Activated T-cell treated with anti-CD3 and anti-CD28 coated beads, Interleukin-2, amount 50 U/mL, for 1 hour (primary cell): Measurements from ENCODE around the gene PLAAT4.
"Not testable (repeated sequence)": the region's sequence is repeated elsewhere in the genome, so short reads cannot be mapped to it uniquely, and the experiment has no call there.

ENCODE experiments used
- DNase-seq: peaks from one replicate; pipeline ENCODE4 v3.0.0-alpha.2; 2020

Gene PLAAT4

DNA sequence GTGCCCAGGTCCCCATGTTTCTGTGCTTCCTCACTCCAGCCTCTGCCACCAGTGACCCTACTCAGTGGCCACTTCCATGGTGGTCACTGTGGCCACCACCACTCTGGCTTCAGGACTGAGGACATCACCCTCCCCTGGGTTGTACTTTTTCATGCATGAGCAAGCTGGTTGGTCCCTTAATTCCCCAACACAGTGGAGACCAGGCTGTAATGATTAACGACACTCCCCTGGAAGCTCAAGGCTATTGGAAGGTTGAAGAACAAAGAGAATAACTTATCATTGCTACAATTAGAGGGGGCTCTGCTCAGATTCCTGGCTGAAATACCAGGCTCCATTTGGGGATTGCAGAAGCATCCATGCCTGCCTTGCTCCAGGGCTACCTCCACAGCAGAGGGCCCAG, 10.5 kb downstream of the PLAAT4 start:
- DNase-seq, result no peak

DNA sequence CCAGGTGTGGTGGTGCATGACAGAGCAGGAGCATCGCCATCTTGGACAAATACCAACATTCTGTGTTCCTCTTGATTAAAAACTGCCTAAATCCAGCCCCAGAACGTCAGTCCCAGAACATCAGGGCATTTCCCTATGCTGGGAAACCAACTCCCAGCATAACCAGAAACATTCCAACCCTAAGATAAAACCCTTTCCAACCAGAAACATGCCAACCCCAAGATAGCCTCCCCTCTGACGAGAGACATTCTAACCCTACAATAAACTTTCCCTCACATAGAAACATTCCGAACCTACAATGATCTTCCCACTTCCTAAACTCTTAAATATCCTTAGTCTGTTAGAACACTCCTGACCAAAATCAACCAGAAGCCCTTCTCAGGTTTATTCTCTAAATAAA, 11.6 kb downstream of the PLAAT4 start:
- DNase-seq, result no peak

DNA sequence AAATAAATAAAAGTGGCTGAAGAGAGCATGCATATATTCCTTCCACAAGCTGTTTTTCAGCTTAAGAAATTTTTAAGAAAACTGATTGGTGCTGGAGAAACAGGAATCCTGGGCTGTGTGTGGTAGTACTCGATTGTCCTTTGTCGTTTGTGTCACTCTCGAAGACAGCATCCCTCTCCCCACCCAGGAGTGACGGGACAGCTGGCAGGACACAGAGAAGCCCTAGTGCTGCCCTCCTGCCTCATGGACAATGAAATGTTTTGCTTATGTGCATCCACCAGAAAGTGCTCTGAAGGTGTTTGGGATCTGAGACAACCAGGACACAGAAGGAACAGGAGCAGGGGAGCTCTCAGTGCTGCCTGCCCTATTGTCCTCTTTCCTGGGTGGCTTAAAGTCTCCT, 12.8 kb downstream of the PLAAT4 start:
- no peak for DNase-seq

DNA sequence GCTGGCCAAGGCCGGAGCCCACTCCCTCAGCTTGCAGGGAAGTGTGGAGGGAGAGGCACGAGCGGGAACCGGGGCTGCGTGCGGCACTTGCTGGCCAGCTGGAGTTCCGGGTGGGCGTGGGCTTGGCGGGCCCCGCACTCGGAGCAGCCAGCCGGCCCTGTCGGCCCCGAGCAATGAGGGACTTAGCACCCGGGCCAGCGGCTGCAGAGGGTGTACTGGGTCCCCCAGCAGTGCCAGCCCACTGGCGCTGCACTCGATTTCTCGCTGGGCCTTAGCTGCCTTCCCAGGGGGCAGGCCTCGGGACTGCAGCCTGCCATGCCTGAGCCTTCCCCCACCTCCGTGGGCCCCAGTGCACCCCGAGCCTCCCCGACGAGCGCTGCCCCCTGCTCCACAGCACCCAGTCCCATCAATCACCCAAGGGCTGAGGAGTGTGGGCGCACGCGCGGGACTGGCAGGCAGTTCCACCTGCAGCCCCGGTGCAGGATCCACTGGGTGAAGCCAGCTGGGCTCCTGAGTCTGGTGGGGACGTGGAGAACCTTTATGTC, 13.6 kb downstream of the PLAAT4 start:
- DNase-seq, result not testable (repeated sequence)

DNA sequence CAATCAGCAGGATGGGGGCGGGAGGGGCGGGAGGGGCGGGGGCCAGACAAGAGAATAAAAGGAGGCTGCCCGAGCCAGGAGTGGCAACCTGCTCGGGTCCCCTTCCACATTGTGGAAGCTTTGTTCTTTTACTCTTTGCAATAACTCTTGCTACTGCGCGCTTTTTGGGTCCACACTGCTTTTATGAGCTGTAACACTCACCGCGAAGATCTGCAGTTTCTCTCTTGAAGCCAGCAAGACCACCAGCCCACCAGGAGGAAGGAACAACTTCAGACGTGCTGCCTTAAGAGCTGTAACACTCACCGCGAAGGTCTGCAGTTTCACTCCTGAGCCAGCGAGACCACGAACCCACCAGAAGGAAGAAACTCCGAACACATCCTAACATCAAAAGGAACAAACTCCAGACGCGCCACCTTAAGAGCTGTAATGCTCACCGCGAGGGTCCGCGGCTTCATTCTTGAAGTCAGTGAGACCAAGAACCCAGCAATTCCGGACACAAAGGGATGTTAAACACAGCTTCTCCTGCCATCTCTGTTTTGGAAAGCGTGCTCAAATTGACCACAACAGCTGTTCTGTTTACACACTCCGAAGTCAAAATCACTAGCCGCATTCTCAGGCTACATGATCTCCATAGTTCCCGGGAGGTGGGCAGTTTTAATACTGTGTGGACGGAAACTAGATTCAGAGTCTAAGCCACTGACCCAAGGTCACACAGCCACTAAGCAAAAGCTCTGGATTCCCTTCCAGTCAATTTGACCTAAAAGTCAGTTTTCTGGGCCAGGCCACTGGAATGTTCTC, 14.7 kb downstream of the PLAAT4 start:
- no peak for DNase-seq

DNA sequence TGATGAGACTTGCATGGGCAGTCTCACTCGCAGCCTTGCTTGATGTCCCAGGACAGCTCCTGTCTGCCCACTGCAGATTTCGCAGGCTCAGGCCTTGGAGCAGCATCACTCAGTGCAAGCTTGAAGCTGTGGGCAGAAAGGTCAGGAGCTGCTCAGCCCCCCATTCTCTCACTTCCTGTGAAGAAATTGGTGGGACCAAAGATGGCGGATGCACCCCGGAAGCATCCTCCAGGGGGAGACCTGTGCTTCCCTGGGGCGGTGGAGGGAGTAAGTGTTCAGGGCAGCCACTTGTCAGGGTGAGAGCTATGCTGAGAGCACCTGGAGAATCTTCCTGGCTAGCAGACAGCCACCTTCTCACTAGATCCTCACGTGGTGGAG, 15.3 kb downstream of the PLAAT4 start:
- no peak for DNase-seq

DNA sequence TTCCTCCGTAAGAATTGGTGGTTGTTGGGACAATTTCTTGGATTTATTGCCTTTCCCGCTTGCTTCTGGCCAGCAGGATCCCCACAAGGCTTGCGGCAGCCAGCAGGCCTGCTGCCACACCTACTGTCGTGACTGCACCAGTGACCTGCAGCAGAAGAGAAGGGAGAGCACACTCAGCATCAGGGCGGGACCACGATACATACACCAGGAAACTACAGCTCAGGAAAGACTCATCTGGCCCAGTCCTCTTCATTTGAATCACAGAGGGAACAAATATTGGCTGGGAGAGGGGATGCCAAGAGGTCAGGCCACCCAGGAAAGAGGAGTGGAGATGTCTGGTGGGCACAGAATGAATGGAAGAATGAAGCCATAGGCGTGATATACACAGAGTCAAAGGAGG, 16.3 kb downstream of the PLAAT4 start:
- DNase-seq, result no peak

DNA sequence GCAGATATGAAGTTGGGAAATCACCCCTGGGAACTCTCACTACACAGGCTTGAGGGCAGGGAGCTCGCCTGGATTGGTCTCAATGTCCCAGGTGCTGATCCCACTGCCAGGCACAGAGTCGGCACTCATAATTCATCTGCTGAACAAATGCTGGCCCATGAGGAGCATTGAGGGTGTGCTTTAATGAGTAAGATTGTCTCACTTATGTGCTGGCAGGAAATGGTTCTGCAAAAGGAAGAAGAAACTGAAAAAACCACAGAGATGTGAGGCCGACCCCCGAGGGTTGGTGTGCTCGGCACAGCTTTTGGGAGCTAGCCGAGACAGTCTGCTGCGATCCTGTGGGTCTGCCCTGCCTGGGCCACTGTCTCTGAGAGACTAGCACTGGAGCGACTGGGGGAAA, 17.2 kb downstream of the PLAAT4 start:
- peak; percentile 59 for DNase-seq

DNA sequence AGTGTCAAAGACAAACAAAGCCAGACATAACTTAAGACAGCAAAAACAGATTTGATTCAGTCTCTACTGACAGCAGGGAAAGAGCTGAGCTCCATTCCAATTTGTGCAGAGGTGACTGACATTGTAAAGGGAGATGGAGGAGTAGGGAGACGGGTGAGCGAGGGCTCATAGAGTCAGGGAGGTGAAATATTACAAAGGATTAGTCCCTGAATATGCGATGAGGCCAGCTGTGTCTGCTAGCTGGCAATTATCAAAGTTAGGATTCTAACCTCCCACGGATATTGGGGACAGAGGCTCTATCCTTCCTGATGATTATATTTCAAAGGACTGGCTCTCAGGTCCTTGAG, 18.2 kb downstream of the PLAAT4 start:
- DNase-seq, result no peak

DNA sequence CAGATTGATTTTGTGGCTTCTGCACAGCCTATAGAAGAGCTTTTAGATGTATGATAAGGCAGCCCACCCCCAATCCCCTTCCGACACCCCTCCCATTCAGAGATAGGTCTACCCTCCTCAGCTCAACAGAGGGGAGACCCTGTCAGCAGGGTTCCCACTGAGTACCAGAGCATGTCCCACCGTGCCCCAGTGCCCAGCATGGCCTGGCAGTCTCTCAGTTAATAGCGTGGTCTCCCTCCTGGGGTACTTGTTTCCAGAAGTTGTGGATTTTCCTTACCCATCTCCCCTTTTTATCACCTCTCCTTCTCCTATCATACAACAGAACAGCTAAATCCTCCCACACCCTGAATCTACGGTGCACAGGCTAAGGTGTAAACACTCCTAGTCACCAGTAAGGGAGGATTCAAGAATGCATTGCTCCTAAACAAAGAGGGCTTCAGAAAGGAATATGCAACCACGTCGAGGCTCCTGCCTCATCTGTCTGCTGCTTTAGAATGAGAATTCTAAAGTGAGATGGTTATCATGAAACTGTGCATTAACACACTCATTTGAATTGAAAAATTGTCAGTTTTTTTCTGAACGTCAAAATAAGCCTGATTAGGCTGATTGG, 19.9 kb downstream of the PLAAT4 start:
- DNase-seq, result no peak

DNA sequence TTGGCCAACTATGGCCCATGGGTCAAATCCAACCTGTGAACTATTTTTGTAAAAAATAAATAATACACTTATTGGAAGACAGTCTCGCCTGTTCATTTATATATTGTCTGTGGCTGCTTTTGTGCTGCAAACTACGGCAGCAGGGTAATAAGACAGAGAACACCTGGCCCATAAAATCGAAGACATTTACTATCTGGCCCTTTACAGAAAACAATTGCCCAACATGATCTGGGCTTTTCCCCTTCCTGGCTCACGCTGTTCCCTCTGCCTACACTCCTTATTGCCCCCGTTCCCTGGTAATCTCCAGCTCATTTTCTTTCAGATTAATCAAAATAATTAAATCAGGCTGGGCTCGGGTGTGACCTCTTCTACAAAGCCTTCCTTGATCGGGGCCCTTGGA, 21.0 kb downstream of the PLAAT4 start:
- DNase-seq, result no peak

DNA sequence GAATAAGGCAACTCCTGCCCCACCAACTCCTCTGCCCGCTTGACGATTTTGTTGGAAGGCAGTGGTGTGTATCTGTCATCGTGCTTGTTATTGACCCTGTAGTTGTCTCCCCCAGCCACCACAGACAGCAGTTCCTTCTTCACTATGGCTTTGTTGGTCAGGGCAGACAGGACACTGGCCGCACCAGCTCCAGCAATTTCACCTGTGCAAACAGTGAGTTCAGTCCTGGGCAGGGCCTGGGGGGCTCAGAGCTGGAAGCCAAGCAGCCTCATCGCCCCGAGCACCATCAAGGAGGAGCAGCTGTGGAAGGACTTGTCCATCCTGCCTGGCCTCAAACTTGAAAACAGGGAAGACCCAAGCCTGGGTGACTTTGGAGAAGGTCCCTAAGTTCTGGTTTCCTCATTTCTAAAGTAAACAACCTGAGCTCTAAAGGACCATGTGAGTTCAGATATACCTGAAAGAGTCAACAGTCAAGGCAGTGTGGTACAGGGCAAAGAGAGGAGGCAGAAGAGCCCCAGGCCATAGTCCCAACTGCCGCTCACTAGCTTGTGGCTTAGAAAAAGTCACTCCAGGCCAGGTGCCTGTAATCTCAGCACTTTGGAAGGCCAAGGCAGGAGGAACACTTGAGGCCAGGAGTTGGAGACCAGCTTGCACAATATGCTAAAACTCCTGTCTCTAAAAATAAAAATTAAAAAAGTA, 22.0 kb downstream of the PLAAT4 start:
- no peak for DNase-seq

DNA sequence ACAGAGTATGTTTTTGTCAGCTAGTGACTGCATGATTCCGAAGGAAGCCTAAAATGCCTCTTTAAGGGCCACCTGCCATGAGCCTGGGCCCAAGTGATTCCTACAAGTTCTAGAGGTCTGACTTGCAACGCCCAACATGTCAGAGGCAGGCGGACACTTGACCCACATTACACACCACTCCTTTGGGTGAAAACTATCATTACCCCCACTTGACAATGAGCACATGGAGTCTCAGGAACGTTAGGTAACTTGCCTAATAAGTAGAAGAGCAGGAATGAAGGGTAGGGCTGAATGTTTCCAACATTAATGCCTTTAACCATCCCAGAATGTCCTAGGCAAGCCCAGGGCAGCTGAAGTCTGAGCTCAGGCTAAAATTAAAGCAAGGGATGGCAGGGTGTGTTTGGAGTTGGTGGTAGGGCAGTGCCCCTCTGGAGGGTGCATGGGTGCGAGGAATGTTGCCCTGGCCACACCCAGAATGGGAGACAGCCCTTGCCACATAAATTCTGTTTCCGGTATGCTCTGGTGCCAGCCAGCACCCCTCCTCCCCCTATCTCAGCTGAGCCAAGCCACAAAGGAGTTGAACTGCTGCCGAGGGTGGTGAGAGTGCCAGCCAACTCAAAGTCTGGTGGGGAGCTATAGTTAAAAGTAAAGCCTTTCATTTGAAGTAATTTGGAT, 24.0 kb downstream of the PLAAT4 start:
- peak; percentile 47 for DNase-seq

DNA sequence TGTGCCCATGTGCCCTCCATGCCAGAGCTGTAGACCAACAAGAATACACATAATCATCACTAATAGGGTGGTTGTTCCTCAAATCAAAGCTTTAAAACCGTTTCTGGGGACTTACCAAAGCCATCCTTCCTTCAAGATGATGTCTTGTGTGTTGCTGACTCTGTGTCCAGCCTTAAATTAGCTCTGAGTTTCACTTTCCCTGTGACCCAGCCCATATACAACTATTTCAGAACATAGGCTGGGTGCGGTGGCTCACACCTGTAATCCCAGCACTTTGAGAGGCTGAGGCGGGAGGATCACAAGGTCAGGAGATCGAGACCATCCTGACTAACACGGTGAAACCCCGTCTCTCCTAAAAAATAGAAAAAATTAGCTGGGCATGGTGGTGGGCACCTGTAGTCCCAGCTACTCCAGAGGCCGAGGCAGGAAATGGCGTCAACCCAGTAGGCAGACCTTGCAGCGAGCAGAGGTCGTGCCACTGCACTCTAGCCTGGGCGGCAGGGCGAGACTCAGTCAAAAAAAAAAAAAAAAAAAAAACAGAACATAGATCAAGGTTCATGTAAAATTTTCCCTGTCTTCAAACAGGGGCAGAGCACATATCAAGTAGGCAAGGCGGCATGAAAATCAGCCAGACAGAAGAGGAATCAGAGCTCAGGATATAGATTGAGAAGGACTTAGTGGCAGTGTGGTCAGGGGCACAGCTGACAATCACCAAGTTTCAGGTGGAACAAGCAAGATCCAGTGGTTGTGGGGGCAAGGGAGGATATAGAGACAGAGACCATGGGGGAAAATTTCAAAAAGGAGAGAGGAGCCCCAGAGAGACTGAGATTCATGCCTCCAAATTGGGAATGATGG, 26.8 kb downstream of the PLAAT4 start, which contains the start of gene PLAAT2:
PLAAT2 (minus strand) TSS at position 179 of the 855 bp plus-strand sequence; CDS start at position 124, 55 bp downstream.
- no peak for DNase-seq

DNA sequence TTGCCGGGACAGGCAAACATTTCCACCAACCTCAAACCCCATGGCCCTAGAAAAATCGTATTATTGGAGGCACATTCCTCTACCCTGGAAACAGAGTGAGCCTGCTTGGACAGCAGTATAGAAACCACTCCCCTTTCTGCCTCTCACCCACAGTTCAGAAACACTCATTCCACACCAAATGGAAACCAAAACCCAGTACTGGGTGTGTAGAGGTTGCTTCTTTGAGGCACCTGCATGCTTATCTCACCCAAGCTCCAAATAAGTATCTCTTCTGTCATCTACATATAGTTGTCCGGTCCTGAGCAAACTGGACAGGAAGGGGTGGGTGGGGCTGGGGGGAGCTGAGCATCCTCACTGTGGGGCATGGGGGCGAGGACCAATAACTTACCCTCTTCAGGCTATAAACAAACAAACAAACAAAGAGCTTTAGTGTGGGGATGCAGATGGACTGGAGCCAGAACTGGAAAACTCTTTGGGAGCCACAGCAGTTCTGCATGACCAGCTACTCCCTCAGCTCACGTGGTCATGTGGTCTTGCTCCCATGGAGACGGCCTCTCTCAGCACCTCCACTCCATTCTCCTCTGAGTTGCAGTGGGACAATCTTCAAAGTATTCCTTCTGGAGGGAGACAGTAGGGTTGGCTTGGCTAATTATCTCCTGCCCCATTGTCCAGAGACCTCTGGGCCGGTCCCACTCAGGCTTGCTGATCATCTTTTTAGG, 27.6 kb downstream of the PLAAT4 start:
- no peak for DNase-seq

DNA sequence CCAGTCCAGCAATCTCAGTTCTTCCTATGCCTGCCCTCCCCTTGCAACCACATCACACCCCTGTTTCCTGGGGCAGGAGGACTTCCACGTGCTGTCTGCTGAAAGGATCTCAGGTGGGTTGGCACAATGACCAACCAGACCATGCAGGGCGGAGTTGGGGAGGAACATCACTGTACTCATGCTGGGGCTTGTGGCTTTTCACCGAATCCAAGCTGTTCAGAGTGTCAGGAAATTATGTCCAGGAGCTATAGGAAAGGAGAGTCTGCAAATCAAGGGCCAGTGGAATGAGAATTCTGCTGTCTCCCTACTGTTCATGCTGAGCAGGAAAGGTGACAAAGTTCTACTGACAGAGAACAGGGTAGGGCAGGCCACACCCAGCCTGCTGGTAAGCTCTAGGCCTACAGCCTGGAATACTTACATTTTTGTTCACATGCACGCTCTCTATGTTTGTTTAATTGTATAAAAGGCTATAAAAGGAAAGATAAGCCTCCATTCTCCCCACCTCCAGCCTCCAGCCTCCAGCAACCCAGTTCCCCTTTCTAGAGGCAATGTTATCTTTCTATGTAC, 28.3 kb downstream of the PLAAT4 start:
- no peak for DNase-seq

DNA sequence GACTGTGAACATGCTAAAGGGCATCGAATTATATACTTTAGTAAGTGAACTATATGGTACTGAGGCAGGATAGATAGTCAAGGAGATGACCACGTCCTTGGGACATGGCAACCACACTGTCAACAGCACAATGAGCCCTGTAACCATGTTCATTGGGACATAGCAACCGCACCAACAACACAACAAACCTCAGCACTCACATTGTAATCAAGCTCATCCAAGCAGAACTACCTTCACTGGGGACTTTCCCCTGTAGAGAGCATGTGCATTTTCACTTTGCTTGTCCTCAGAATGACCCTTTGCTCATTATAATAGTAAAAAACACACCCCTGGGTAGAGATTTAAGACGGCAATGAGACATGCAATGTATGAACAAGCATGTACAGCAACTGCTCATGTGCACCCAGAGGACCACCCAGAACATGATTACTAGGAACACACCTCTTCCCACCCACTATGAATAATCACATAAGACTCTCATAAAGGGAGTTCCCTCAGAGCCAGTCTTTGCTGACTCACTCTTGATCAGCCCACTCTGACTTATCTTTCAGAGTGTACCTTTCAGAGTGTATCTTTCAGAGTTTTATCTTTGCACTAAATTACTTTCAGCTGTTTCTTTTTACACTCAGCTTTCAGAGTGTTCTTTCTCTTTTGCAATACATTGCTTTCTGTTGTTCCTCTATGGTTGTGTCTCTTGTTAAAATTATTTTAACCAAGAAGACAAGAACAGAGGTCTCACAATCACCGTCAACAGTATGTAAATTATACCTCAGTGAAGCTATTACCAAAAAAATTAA, 30.6 kb downstream of the PLAAT4 start:
- DNase-seq, result peak; percentile 47

DNA sequence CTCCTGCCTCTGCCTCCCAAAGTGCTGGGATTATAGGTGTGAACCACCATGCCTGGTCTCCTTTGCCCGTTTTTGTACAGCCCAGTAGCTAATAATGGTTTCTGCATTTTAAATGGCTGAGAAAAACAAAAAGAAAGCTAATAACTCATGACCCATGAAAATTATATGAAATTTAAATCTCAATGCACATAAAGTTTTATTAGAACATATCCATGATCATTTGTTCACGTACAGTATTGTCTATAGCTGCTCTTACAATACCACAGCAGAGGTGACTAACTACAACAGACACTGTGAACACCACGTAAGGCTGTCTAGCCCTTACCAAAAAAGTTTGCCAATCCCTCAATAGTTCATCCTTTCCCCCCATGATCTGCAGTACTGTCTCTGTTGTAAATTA, 33.0 kb downstream of the PLAAT4 start:
- no peak for DNase-seq

DNA sequence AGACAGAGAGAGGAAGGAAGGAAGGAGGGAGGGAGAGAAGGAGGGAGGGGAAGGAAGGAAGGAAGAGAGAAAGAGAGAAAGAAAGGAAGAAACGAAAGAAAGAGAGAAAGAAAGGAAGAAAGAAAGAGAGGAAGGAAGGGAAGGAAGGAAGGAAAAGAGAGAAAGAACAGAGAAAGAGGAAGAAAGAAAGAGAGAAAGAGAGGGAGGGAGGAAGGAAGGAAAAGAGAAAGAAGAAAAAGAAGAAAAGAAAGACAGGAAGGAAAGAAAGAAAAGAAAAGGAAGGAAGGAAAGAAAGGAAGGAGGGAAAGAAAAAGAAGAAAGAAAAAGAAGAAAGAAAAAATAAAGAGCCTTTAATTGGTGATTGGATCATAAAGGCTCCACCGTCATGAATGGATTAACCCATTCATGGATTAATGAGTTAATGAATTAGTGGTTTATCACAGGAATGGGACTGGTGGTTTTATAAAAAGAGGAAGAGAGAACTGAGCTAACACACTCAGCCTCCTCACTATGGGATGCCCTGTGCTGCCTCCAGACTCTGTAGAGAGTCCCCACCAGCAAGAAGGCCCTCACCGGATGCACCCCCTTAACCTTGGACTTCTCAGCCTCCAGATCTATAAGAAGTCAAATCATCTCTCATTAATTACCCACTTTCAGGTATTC, 35.5 kb downstream of the PLAAT4 start:
- no peak for DNase-seq
